CD4-positive, alpha-beta memory T cell (primary cell): Measurements from ENCODE around the gene GTF2IRD1. TPM values are rescaled to one million over a fixed set of nuclear protein-coding genes. Genes with fewer than 3 reads are reported as not detected.
A peak's percentile ranks its signal among the peaks of the same experiment; 100 is the strongest.
"Not testable (repeated sequence)": the region's sequence is repeated elsewhere in the genome, so short reads cannot be mapped to it uniquely, and the experiment has no call there.

Experiments used
- CTCF ChIA-PET: fragments of 350-600 bp; sonication (Branson Sonifier 250); formaldehyde crosslinking; loops from one replicate; lab custom pipeline; 2021; ENCODE audit warnings: inconsistent platforms; ENCODE audit not compliant: partially characterized antibody; lab: Charles Lee
- POLR2A ChIA-PET: fragments of 350-600 bp; sonication (Branson Sonifier 250); formaldehyde crosslinking; loops from one replicate; lab custom pipeline; 2021; ENCODE audit not compliant: partially characterized antibody; lab: Charles Lee
- DNase-seq, 5 donors: peaks; one replicate each; pipeline versions ENCODE4 v3.0.0 to v3.0.0-alpha.2; 2020 to 2022; ENCODE audit warnings: mixed read lengths in 1 of 5
- H3K27ac ChIP-seq: one replicate; pipeline ENCODE4 v1.7.0; 2013; ENCODE audit warnings: low read depth, low read length
- H3K27me3 ChIP-seq: 2 replicates; pipeline ENCODE4 v1.7.0; 2013; ENCODE audit warnings: mild to moderate bottlenecking, low read length, moderate library complexity; ENCODE audit not compliant: insufficient read depth
- H3K36me3 ChIP-seq: 2 replicates; pipeline ENCODE4 v1.7.0; 2013; ENCODE audit warnings: mild to moderate bottlenecking, low read length, moderate library complexity; ENCODE audit not compliant: insufficient read depth
- H3K4me1 ChIP-seq: 2 replicates; pipeline ENCODE4 v1.7.0; 2013; ENCODE audit warnings: mild to moderate bottlenecking, low read length, moderate library complexity; ENCODE audit not compliant: insufficient read depth
- H3K4me3 ChIP-seq, 2 donors: one replicate each; pipeline ENCODE4 v1.7.0; 2013; ENCODE audit warnings: low read length in 2 of 2, mild to moderate bottlenecking in 1 of 2
- H3K9me3 ChIP-seq, 2 donors: one replicate each; pipeline ENCODE4 v1.7.0; 2013; ENCODE audit warnings: low read length in 2 of 2, control low read depth in 1 of 2; ENCODE audit not compliant: control insufficient read depth in 1 of 2
- H3K27ac Mint-ChIP-seq, 7 donors: one replicate each; pipeline ENCODE4 v1.8.0; 2020 to 2021; ENCODE audit warnings: mixed read lengths in 7 of 7, mild to moderate bottlenecking in 6 of 7, inconsistent platforms in 3 of 7, moderate library complexity in 3 of 7
- H3K27me3 Mint-ChIP-seq, 2 donors: one replicate each; pipeline ENCODE4 v1.8.0; 2020 to 2021; ENCODE audit warnings: mixed read lengths in 2 of 2
- H3K36me3 Mint-ChIP-seq, 2 donors: one replicate each; pipeline ENCODE4 v1.8.0; 2020 to 2021; ENCODE audit warnings: mixed read lengths in 2 of 2, inconsistent platforms in 1 of 2, mild to moderate bottlenecking in 1 of 2
- H3K4me1 Mint-ChIP-seq, 4 donors: one replicate each; pipeline ENCODE4 v1.8.0; 2020 to 2021; ENCODE audit warnings: mixed read lengths in 4 of 4, mild to moderate bottlenecking in 1 of 4
- H3K4me3 Mint-ChIP-seq, 8 donors: one replicate each; pipeline ENCODE4 v1.8.0; 2020 to 2021; ENCODE audit warnings: mixed read lengths in 8 of 8, mild to moderate bottlenecking in 7 of 8, moderate library complexity in 6 of 8, inconsistent platforms in 3 of 8
- H3K9me3 Mint-ChIP-seq, 8 donors: one replicate each; pipeline ENCODE4 v1.8.0; 2020 to 2021; ENCODE audit warnings: mixed read lengths in 8 of 8, mild to moderate bottlenecking in 5 of 8, inconsistent platforms in 3 of 8, moderate library complexity in 1 of 8
- intact Hi-C: fragments of 100-400 bp; cut with micrococcal nuclease; formaldehyde crosslinking; loops from one replicate; pipeline ENCODE4 v1.15.1; 2023
- polyA plus RNA-seq, 2 donors: library from polyadenylated mRNA; unstranded; fragments of 300-500 nt; fragmentation: Illumina TruSeq; gene quantifications; one replicate each; pipeline ENCODE4 v1.2.3, GENCODE V29; 2021
- total RNA-seq, 2 experiments: library from RNA; stranded (reverse); gene quantifications; one replicate each; pipeline ENCODE4 v1.2.3, GENCODE V29; 2021

GTF2IRD1 gene
- total and polyA plus RNA-seq, 4 experiments from 2014 or later, result 0.30 to 8.8 (median 4.7) TPM

DNA sequence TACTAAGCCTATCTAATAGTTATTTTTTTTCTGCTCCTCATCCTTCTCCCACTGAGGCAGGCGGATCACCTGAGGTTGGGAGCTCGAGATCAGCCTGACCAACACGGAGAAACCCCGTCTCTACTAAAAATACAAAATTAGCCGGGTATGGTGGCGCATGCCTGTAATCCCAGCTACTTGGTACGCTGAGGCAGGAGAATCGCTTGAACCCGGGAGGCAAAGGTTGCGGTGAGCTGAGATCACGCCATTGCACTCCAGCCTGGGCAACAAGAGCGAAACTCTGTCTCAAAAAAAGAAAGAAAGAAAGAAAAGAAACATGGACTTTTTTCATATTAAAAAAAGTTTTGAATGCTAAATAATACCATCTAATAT lies 197.4 kb downstream of the GTF2IRD1 start:
- H3K9me3 Mint-ChIP-seq, H3K9me3 ChIP-seq, H3K27me3 Mint-ChIP-seq, H3K4me3 ChIP-seq, H3K36me3 Mint-ChIP-seq, H3K27me3 ChIP-seq, H3K36me3 ChIP-seq, DNase-seq, H3K27ac ChIP-seq, POLR2A ChIA-PET: not testable (repeated sequence)
- Mint-ChIP-seq H3K27ac (peak overlapping the region; percentile 87 to 96 (median 94)), H3K4me1 (peaks cover 19 to 44% (median 29%) of the 10 kb centered on the region in 4 donors), H3K4me3 (peak overlapping the region in 6 of 8 donors; percentile 9 to 93 (median 90))
- H3K4me1 ChIP-seq, result peaks cover 24% of the 10 kb centered on the region
- CTCF ChIA-PET, result interaction anchor here (1.0 kb wide), 1 partner anchor 18 kb away, joined by 3 read pairs; no protein-coding TSS in a partner anchor
- intact Hi-C loops, result loop anchor here (1.0 kb wide), 1 partner anchor 9 kb away; no protein-coding TSS in a partner anchor

Other genes with a start within 250 kb of the GTF2IRD1 start
- gene LAT2, start 243.9 kb upstream of the GTF2IRD1 start, total RNA-seq, result 1 to 10 TPM; 2.7 to 2.8 TPM
- gene LAT2, start 243.9 kb upstream of the GTF2IRD1 start, polyA plus RNA-seq, result 1 to 10 TPM; 1.6 to 3.6 TPM
- 10 to 100 TPM; 15.7 to 17.7 TPM for gene RFC2, start 199.5 kb upstream of the GTF2IRD1 start, total RNA-seq
- 10 to 100 TPM; 20.7 to 32.3 TPM for gene RFC2, start 199.5 kb upstream of the GTF2IRD1 start, polyA plus RNA-seq
- gene CLIP2, start 164.5 kb upstream of the GTF2IRD1 start, total RNA-seq, result 1 to 10 TPM; 3.0 to 5.7 TPM
- gene CLIP2, start 164.5 kb upstream of the GTF2IRD1 start, polyA plus RNA-seq, result under 1 TPM; 0.15 to 0.36 TPM
- gene GTF2I, start 203.8 kb downstream of the GTF2IRD1 start, total RNA-seq, result 100 to 1,000 TPM; 144 to 156 TPM
- gene GTF2I, start 203.8 kb downstream of the GTF2IRD1 start, polyA plus RNA-seq, result 10 to 100 TPM; 20.5 to 75.1 TPM